MM.1S (cell line): ENCODE data around the gene GYS1.
"Not testable (repeated sequence)": the region's sequence is repeated elsewhere in the genome, so short reads cannot be mapped to it uniquely, and the experiment has no call there.

ENCODE experiments used
- DNase-seq: peaks from one replicate; pipeline ENCODE4 v3.0.0-alpha.2; 2015
- H2AFZ ChIP-seq: fragments of 300-600 bp; sonication (generic); 2 replicates; pipeline ENCODE4 v1.6.0; 2016; ENCODE audit warnings: antibody characterized with exemption, low read length
- H3F3A ChIP-seq: fragments of 300-600 bp; sonication (generic); 2 replicates; pipeline ENCODE4 v1.6.1; 2016; ENCODE audit warnings: mild to moderate bottlenecking, antibody characterized with exemption, low read length, moderate library complexity, mixed read lengths; ENCODE audit not compliant: insufficient read depth
- H3K27ac ChIP-seq: fragments of 300-600 bp; sonication (generic); 2 replicates; pipeline ENCODE4 v1.5.1; 2016; ENCODE audit warnings: mild to moderate bottlenecking, low read length
- H3K27me3 ChIP-seq: fragments of 300-600 bp; sonication (generic); replicated peaks from 2 replicates; pipeline ENCODE4 v1.6.0; 2016; ENCODE audit warnings: low read length; ENCODE audit not compliant: insufficient read depth
- H3K36me3 ChIP-seq: fragments of 300-600 bp; sonication (generic); replicated peaks from 2 replicates; pipeline ENCODE4 v1.6.1; 2016; ENCODE audit warnings: mild to moderate bottlenecking, low read length, mixed read lengths; ENCODE audit not compliant: insufficient read depth
- H3K4me1 ChIP-seq: fragments of 300-600 bp; sonication (generic); 2 replicates; pipeline ENCODE4 v1.6.1; 2016; ENCODE audit warnings: low read length, mixed read lengths
- H3K4me2 ChIP-seq: fragments of 300-600 bp; sonication (generic); 2 replicates; pipeline ENCODE4 v1.6.0; 2016; ENCODE audit warnings: low read depth, low read length
- H3K4me3 ChIP-seq: fragments of 300-600 bp; sonication (generic); 2 replicates; pipeline ENCODE4 v1.5.1; 2016; ENCODE audit warnings: low read length, mixed read lengths
- H3K79me2 ChIP-seq: fragments of 300-600 bp; sonication (generic); 2 replicates; pipeline ENCODE4 v1.6.1; 2016; ENCODE audit warnings: mixed run types, low read length, mixed read lengths
- H3K9ac ChIP-seq: fragments of 300-600 bp; sonication (generic); 2 replicates; pipeline ENCODE4 v1.6.1; 2016; ENCODE audit warnings: low read length, mixed read lengths
- H3K9me2 ChIP-seq: fragments of 300-600 bp; sonication (generic); replicated peaks from 2 replicates; pipeline ENCODE4 v1.6.1; 2016; ENCODE audit warnings: mild to moderate bottlenecking, low read length, mixed read lengths; ENCODE audit not compliant: insufficient read depth
- H3K9me3 ChIP-seq: fragments of 300-600 bp; sonication (generic); replicated peaks from 2 replicates; pipeline ENCODE4 v1.6.1; 2016; ENCODE audit warnings: mild to moderate bottlenecking, low read length, mixed read lengths; ENCODE audit not compliant: insufficient read depth
- H4K20me1 ChIP-seq: fragments of 300-600 bp; sonication (generic); 2 replicates; pipeline ENCODE4 v1.6.1; 2016; ENCODE audit warnings: mild to moderate bottlenecking, low read length, moderate library complexity, mixed read lengths; ENCODE audit not compliant: insufficient read depth
- EZH2 ChIP-seq: fragments of 300-600 bp; sonication (generic); optimal IDR thresholded peaks from 2 replicates; pipeline ENCODE3; 2017; ENCODE audit warnings: low read depth, mild to moderate bottlenecking, antibody characterized with exemption, low read length, mixed read lengths
- EZH2phosphoT487 ChIP-seq: fragments of 300-600 bp; sonication (generic); IDR thresholded peaks from 2 replicates; pipeline ENCODE4 v1.6.1; 2018; ENCODE audit warnings: antibody characterized with exemption, low read length
- TF ChIP-seq, protein P1 (sequence below): fragments of 300-600 bp; sonication (generic); IDR thresholded peaks from 2 replicates; pipeline ENCODE4 v1.5.1; 2016; ENCODE audit warnings: antibody characterized with exemption, low read length, mixed read lengths

Gene GYS1

GRCh38 chr19:48928164-48929025 lies 64.7 kb downstream of the GYS1 start:
- Histone ChIP-seq H3K4me1 (0 out of 2 replicates have a peak, but pooled peaks cover 4% of the 10 kb centered on the region), H3K9me2 (no peaks in the 10 kb centered on the region), H3K9ac (no peak overlapping the region), H3K27ac (no peak overlapping the region), H3F3A (no peaks in the 10 kb centered on the region; the same call in 1 of the 2 replicates), H4K20me1 (no peaks in the 10 kb centered on the region), H3K27me3 (no peaks in the 10 kb centered on the region), H2AFZ (no peak overlapping the region), H3K79me2 (no peaks in the 10 kb centered on the region), H3K4me3 (no peak overlapping the region), H3K4me2 (no peak overlapping the region), H3K36me3 (no peaks in the 10 kb centered on the region), H3K9me3 (no peaks in the 10 kb centered on the region)
- TF ChIP-seq, protein P1, sequence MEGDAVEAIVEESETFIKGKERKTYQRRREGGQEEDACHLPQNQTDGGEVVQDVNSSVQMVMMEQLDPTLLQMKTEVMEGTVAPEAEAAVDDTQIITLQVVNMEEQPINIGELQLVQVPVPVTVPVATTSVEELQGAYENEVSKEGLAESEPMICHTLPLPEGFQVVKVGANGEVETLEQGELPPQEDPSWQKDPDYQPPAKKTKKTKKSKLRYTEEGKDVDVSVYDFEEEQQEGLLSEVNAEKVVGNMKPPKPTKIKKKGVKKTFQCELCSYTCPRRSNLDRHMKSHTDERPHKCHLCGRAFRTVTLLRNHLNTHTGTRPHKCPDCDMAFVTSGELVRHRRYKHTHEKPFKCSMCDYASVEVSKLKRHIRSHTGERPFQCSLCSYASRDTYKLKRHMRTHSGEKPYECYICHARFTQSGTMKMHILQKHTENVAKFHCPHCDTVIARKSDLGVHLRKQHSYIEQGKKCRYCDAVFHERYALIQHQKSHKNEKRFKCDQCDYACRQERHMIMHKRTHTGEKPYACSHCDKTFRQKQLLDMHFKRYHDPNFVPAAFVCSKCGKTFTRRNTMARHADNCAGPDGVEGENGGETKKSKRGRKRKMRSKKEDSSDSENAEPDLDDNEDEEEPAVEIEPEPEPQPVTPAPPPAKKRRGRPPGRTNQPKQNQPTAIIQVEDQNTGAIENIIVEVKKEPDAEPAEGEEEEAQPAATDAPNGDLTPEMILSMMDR, result no peak
- TF ChIP-seq EZH2phosphoT487 (no peak), EZH2 (no peak)
- no peak for DNase-seq

GRCh38 chr19:48927692-48928091 lies 65.4 kb downstream of the GYS1 start:
- not testable (repeated sequence) for H3F3A ChIP-seq, H3K27ac ChIP-seq, H3K36me3 ChIP-seq, DNase-seq, H3K9me2 ChIP-seq, H3K9ac ChIP-seq, H2AFZ ChIP-seq, H3K4me1 ChIP-seq, H3K4me3 ChIP-seq, H3K79me2 ChIP-seq, H3K9me3 ChIP-seq, H4K20me1 ChIP-seq, H3K27me3 ChIP-seq, H3K4me2 ChIP-seq

DNA sequence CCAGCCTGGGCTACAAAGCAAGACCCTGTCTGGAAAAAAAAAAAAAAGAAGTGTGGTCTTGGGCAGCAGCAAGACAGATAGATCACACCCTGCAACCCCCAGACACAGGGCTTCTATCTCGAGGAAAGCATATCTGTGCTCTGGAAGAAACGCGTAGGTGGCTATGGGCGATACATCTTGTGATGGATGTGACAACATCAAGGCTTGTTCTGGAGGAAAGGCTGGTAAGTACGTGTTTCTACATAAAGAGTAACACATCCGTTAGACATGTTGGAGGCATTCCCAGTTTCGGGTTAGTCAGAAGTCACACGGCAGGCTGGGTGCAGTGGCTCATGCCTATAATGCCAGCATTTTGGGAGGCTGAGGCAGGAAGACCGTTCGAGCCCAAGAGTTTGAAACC lies 66.2 kb downstream of the GYS1 start:
- Histone ChIP-seq H3K27ac (no peak overlapping the region), H3K9ac (no peak overlapping the region), H3K36me3 (no peaks in the 10 kb centered on the region), H3K9me2 (no peaks in the 10 kb centered on the region), H3K4me1 (no peaks in the 10 kb centered on the region), H3K79me2 (no peaks in the 10 kb centered on the region), H4K20me1 (no peaks in the 10 kb centered on the region), H3K4me3 (no peak overlapping the region), H3K9me3 (no peaks in the 10 kb centered on the region), H3F3A (no peaks in the 10 kb centered on the region; the same call in 1 of the 2 replicates), H2AFZ (no peak overlapping the region), H3K27me3 (no peaks in the 10 kb centered on the region), H3K4me2 (no peak overlapping the region)
- no peak for DNase-seq
- TF ChIP-seq EZH2, result no peak
- no peak for TF ChIP-seq EZH2phosphoT487
- TF ChIP-seq, protein P1, result no peak

- not testable (repeated sequence) for H3K9me3 ChIP-seq, H3K9me2 ChIP-seq, H3F3A ChIP-seq, H3K79me2 ChIP-seq, H3K4me2 ChIP-seq, H4K20me1 ChIP-seq, H2AFZ ChIP-seq, H3K27ac ChIP-seq, H3K36me3 ChIP-seq, DNase-seq, H3K4me3 ChIP-seq, H3K27me3 ChIP-seq, H3K4me1 ChIP-seq, H3K9ac ChIP-seq
Observed at GRCh38 chr19:48925890-48926289, 67.2 kb downstream of the GYS1 start.
